ENCODE results near the gene RPP25. TPM values are rescaled to one million over a fixed set of nuclear protein-coding genes. Genes with fewer than 3 reads are reported as not detected.

The RPP25 gene
- total and polyA plus RNA-seq, 10 of the 15 experiments (the other 5 are each of a cell fraction or from before 2014, with no cell fraction given): 0.41 to 10.8 (median 4.7) TPM

DNA sequence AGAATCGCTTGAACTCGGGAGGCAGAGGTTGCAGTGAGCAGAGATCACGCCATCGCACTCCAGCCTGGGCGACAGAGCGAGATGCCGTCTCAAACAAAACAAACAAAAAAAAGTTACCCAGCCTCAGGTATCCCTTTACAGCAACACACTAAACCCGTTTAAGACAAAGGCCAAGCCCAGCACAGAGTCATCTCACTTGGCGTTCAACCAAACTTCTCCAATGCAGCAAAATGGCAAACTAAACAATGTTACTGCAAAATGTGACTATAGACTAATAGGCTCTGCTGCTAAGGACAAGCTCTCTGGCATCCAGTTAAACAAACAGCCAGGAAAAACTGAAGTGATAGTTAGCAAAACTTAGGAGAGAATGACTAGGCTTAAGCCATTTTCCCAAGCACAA, 43.5 kb downstream of the RPP25 start:
- no peak overlapping the region for H3K27ac ChIP-seq (ENCODE audit: control insufficient read depth, insufficient read depth)
- H3K27me3 ChIP-seq (replicated peaks in 1 of 2; ENCODE audit: control insufficient read depth in 2 of 2, insufficient read depth in 2 of 2, low read length in 1 of 2): no peaks in the 10 kb centered on the region
- H3K79me2 ChIP-seq (ENCODE audit: control insufficient read depth, insufficient read depth, low read length): no peaks in the 10 kb centered on the region
- no peak overlapping the region for H3K4me3 ChIP-seq
- no peaks in the 10 kb centered on the region for H3K4me1 ChIP-seq (ENCODE audit: control insufficient read depth, insufficient read depth, low read length)
- BruUV-seq (replicated peaks): no TSS peak
- H2AFZ ChIP-seq (ENCODE audit: control insufficient read depth, low read depth, low read length): no peak overlapping the region
- in situ Hi-C loops (cut with MboI): no loop called here
- peaks cover 3 to 27% of the 10 kb centered on the region in 2 experiments for H3K36me3 ChIP-seq (ENCODE audit: control insufficient read depth in 2 of 2, insufficient read depth in 2 of 2, low read length in 1 of 2)
- ChIA-PET CTCF (interaction anchor here (2.4 kb wide), 1 partner anchor 12 kb away, joined by 13 read pairs; no protein-coding TSS in a partner anchor), SMC1A (ENCODE audit: uncharacterized antibody, unreplicated experiment) (interaction anchor here (0.6 to 2.5 kb wide), 3 partner anchors 9 to 648 kb away, joined by 4 to 9 read pairs (median 5); no protein-coding TSS in a partner anchor), RAD21 (ENCODE audit: unreplicated experiment) (no interaction called here), POLR2A (interaction anchor here (1.1 kb wide), 1 partner anchor 12 kb away, joined by 3 read pairs; no protein-coding TSS in a partner anchor)
- no peak for TF ChIP-seq NR2F1 (conservative IDR thresholded peaks at IDR 0.05)
- TF ChIP-seq ZNF217 (IDR thresholded peaks at IDR 0.05): no peak
- TF ChIP-seq ZSCAN29 (IDR thresholded peaks at IDR 0.05): no peak
- no peak for TF ChIP-seq SUZ12 (IDR thresholded peaks at IDR 0.05; ENCODE audit: unreplicated experiment)
- H3K9ac ChIP-seq (ENCODE audit: control insufficient read depth, insufficient read depth, low read length): no peak overlapping the region
- H4K20me1 ChIP-seq (ENCODE audit: control insufficient read depth, insufficient read depth): no peaks in the 10 kb centered on the region
- intact Hi-C loops (cut with micrococcal nuclease; ENCODE audit: unreplicated experiment): no loop called here
- H3K4me2 ChIP-seq (ENCODE audit: control insufficient read depth, insufficient read depth): no peak overlapping the region
- FAIRE-seq (no peak), DNase-seq (ENCODE audit: low read depth, low spot score) (no peak), ATAC-seq (no peak)
- no peaks in the 10 kb centered on the region for H3K9me3 ChIP-seq (replicated peaks; ENCODE audit: control insufficient read depth, insufficient read depth, low read length)
- WGBS (ENCODE audit: insufficient coverage, insufficient replicate concordance, low lambda C conversion rate, missing lambda C conversion rate): 99% methylated on average over 8 of the region's 9 CpGs

DNA sequence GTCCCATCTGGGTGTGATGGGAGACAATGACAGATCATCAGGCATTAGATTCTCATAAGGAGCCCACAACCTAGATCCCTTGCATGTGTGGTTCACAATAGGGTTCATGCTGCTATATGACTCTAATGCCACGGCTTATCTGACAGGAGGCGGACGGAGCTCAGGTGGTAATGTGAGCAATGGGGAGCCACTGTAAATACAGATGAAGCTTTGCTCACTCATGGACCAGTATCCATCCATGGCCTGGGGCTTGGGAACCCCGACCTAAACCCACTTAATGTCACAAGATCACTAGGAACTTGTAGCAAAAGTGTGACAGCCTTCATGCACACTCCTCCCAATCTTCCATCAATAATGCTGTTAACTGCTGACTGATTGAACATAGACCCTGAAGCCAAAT, 47.9 kb downstream of the RPP25 start:
- DNase-seq (ENCODE audit: low read depth, low spot score): no peak
- no peak overlapping the region for H3K27ac ChIP-seq (ENCODE audit: control insufficient read depth, insufficient read depth)
- ChIA-PET SMC1A (ENCODE audit: uncharacterized antibody, unreplicated experiment) (interaction anchor here (0.7 to 1.5 kb wide), 2 partner anchors 27 to 702 kb away, joined by 3 read pairs; no protein-coding TSS in a partner anchor), CTCF (interaction anchor here (1.2 to 6.4 kb wide), 3 partner anchors 42 to 138 kb away, joined by 3 to 32 read pairs (median 31); no protein-coding TSS in a partner anchor), POLR2A (interaction anchor here (0.6 to 0.8 kb wide), 3 partner anchors 27 to 292 kb away, joined by 3 to 4 read pairs (median 3); no protein-coding TSS in a partner anchor), RAD21 (ENCODE audit: unreplicated experiment) (interaction anchor here (3.3 kb wide), 1 partner anchor 138 kb away, joined by 18 read pairs; no protein-coding TSS in a partner anchor)
- peaks cover 15% of the 10 kb centered on the region for H3K79me2 ChIP-seq (ENCODE audit: control insufficient read depth, insufficient read depth, low read length)
- H3K4me2 ChIP-seq (ENCODE audit: control insufficient read depth, insufficient read depth): no peak overlapping the region
- 94% methylated on average over 4 of the region's 4 CpGs for WGBS (ENCODE audit: insufficient coverage, insufficient replicate concordance, low lambda C conversion rate, missing lambda C conversion rate)
- H4K20me1 ChIP-seq (ENCODE audit: control insufficient read depth, insufficient read depth): no peaks in the 10 kb centered on the region
- ATAC-seq: no peak
- H3K27me3 ChIP-seq (replicated peaks in 1 of 2; ENCODE audit: control insufficient read depth in 2 of 2, insufficient read depth in 2 of 2, low read length in 1 of 2): no peaks in the 10 kb centered on the region
- H3K4me1 ChIP-seq (ENCODE audit: control insufficient read depth, insufficient read depth, low read length): peaks cover 6% of the 10 kb centered on the region
- no peak overlapping the region for H3K4me3 ChIP-seq
- in situ Hi-C loops (cut with MboI): no loop called here
- BruUV-seq (replicated peaks): no TSS peak
- no peak overlapping the region for H2AFZ ChIP-seq (ENCODE audit: control insufficient read depth, low read depth, low read length)
- no peak for FAIRE-seq
- H3K9me3 ChIP-seq (replicated peaks; ENCODE audit: control insufficient read depth, insufficient read depth, low read length): no peaks in the 10 kb centered on the region
- intact Hi-C loops (cut with micrococcal nuclease; ENCODE audit: unreplicated experiment): no loop called here
- H3K9ac ChIP-seq (ENCODE audit: control insufficient read depth, insufficient read depth, low read length): no peak overlapping the region
- peaks cover 0 to 11% of the 10 kb centered on the region in 2 experiments for H3K36me3 ChIP-seq (ENCODE audit: control insufficient read depth in 2 of 2, insufficient read depth in 2 of 2, low read length in 1 of 2)
- TF ChIP-seq SMAD5 (IDR thresholded peaks at IDR 0.05; ENCODE audit: low read depth) (no peak), POLR2AphosphoS5 (IDR thresholded peaks at IDR 0.05; ENCODE audit: low read length) (no peak), CBX5 (IDR thresholded peaks at IDR 0.05; ENCODE audit: low read depth) (no peak), FOXM1 (IDR thresholded peaks at IDR 0.05; ENCODE audit: low read depth, low read length) (no peak), ATF7 (IDR thresholded peaks at IDR 0.05; ENCODE audit: low read depth) (no peak), EED (IDR thresholded peaks at IDR 0.05; ENCODE audit: low read depth) (no peak), NRF1 (conservative IDR thresholded peaks at IDR 0.05; ENCODE audit: low read depth, low read length) (no peak)
- TF ChIP-seq, protein P1, sequence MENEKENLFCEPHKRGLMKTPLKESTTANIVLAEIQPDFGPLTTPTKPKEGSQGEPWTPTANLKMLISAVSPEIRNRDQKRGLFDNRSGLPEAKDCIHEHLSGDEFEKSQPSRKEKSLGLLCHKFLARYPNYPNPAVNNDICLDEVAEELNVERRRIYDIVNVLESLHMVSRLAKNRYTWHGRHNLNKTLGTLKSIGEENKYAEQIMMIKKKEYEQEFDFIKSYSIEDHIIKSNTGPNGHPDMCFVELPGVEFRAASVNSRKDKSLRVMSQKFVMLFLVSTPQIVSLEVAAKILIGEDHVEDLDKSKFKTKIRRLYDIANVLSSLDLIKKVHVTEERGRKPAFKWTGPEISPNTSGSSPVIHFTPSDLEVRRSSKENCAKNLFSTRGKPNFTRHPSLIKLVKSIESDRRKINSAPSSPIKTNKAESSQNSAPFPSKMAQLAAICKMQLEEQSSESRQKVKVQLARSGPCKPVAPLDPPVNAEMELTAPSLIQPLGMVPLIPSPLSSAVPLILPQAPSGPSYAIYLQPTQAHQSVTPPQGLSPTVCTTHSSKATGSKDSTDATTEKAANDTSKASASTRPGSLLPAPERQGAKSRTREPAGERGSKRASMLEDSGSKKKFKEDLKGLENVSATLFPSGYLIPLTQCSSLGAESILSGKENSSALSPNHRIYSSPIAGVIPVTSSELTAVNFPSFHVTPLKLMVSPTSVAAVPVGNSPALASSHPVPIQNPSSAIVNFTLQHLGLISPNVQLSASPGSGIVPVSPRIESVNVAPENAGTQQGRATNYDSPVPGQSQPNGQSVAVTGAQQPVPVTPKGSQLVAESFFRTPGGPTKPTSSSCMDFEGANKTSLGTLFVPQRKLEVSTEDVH (IDR thresholded peaks at IDR 0.05; ENCODE audit: low read depth, partially characterized antibody): no peak
- TF ChIP-seq, protein P2, sequence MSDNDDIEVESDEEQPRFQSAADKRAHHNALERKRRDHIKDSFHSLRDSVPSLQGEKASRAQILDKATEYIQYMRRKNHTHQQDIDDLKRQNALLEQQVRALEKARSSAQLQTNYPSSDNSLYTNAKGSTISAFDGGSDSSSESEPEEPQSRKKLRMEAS (IDR thresholded peaks at IDR 0.05; ENCODE audit: low read depth, low read length): no peak
- TF ChIP-seq, protein P3, sequence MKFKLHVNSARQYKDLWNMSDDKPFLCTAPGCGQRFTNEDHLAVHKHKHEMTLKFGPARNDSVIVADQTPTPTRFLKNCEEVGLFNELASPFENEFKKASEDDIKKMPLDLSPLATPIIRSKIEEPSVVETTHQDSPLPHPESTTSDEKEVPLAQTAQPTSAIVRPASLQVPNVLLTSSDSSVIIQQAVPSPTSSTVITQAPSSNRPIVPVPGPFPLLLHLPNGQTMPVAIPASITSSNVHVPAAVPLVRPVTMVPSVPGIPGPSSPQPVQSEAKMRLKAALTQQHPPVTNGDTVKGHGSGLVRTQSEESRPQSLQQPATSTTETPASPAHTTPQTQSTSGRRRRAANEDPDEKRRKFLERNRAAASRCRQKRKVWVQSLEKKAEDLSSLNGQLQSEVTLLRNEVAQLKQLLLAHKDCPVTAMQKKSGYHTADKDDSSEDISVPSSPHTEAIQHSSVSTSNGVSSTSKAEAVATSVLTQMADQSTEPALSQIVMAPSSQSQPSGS (IDR thresholded peaks at IDR 0.05; ENCODE audit: low read length): no peak

All from GM12878 (cell line).